ENCODE data around the gene USB1.

- TF ChIP-seq CTCF (IDR thresholded peaks at IDR 0.05; ENCODE audit: low read depth, low read length, missing input control) (no peak), RAD21 (IDR thresholded peaks at IDR 0.05) (no peak)
These were observed 39.9 kb downstream of the USB1 start for GRCh38 chr16:58040945-58041627.

All from liver (tissue), 3 donors.